ENCODE data around the gene TMEM200C.
A peak's percentile ranks its signal among the peaks of the same experiment; 100 is the strongest.

TMEM200C gene

DNA sequence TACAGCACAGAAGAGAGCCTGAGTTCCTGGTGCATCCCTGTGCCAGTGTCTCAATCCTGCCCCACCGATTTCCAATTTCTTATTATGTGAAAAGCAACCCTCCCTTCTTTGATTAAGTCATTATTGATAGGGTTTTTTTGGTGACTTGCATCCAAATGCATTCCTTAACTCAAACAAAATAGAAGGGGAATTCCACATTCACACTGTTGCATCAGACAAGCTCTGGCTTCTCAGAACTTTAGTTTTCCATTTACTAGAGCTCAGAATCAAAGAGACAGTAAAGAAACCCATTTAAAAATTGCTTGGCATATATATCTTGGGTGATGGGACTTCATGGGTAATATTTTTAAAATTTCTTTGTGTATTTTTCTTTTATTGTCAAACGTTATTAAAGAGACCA, 13.8 kb upstream of the TMEM200C start:
- no peaks in the 10 kb centered on the region for H3K4me1 Mint-ChIP-seq
- DNase-seq (ENCODE audit: low spot score in 2 of 2) = no peak

DNA sequence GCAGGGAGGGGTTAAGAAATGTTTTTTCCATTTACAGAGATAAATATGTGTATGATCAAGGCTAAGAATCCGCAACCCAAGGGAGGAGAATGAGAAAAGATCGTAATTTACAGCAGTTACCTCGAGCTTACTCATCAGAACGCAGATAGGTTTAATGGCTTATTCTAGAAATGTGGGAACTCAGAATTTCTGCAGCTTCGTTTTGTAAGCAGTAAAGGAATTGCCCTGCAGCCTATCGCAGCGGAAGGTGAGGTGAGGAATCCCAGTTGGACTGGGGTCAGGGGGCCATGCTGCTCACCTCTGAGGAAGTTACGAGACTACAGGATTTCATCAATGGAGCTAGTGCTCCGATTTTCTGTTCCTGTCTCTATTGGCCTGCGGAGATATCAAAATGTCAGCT, 8.1 kb upstream of the TMEM200C start:
- Mint-ChIP-seq H3K27ac (ENCODE audit: low read depth) (no peak overlapping the region), H3K4me1 (no peaks in the 10 kb centered on the region), H3K27me3 (peaks cover 37% of the 10 kb centered on the region), H3K9me3 (peaks cover 14% of the 10 kb centered on the region), H3K4me3 (no peak overlapping the region), H3K36me3 (ENCODE audit: insufficient read depth) (no peaks in the 10 kb centered on the region)
- ATAC-seq (replicated peaks; ENCODE audit: extremely low read depth, poor library complexity, severe bottlenecking) (no peak), DNase-seq (ENCODE audit: low spot score in 2 of 2) (no peak)

More for the DNA sequence above, 13.8 kb upstream of the TMEM200C start:
- Mint-ChIP-seq H3K9me3 (peaks cover 14% of the 10 kb centered on the region), H3K4me3 (no peak overlapping the region), H3K27me3 (peaks cover 13% of the 10 kb centered on the region), H3K36me3 (ENCODE audit: insufficient read depth) (no peaks in the 10 kb centered on the region), H3K27ac (ENCODE audit: low read depth) (no peak overlapping the region)
- ATAC-seq (replicated peaks; ENCODE audit: extremely low read depth, poor library complexity, severe bottlenecking) = no peak

DNA sequence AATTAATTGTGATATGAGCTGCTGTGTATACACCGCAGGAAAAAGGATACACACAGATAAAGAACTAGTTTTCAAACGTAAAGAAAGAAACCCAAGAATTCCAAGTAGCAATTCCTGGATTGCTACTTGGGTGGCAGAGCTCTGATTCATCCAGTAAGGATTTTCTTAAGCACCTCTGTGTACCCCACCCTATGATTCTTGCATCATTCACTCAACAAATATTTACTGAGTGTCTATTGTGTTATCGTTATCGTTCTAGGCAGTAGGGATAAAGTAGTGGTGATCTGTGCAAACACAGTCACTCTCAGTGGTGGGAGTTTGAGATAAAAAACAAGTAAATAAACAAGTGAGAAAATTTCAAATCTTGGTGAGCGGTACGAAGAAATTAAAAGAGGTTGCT, 4.9 kb upstream of the TMEM200C start:
- H3K36me3 Mint-ChIP-seq (ENCODE audit: insufficient read depth) = no peaks in the 10 kb centered on the region
- ATAC-seq (replicated peaks; ENCODE audit: extremely low read depth, poor library complexity, severe bottlenecking) (no peak), DNase-seq (ENCODE audit: low spot score in 2 of 2) (no peak)
- H3K4me3 Mint-ChIP-seq = no peak overlapping the region
- peaks cover 55% of the 10 kb centered on the region for H3K27me3 Mint-ChIP-seq
- H3K9me3 Mint-ChIP-seq = peaks cover 6% of the 10 kb centered on the region
- H3K27ac Mint-ChIP-seq (ENCODE audit: low read depth) = no peak overlapping the region
- no peaks in the 10 kb centered on the region for H3K4me1 Mint-ChIP-seq

DNA sequence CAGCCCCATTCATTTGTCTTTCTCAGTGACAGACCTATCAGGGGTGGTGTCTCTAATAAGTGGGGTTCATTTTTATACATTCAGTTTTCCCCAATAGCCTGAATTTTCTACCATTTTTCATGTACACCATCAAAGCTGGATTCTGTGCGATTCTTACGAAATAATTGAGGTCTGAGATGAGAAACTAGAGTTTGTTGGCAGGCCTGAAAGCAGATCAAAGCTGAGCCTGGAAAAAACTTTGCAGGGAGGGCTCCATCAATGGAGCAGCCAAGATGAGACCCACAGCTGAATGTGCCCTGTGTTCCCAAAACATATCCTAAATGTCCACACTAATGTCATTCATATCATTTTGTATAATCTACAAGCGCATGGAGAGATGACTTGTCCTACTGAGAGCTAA, 4.5 kb upstream of the TMEM200C start:
- H3K27me3 Mint-ChIP-seq = peaks cover 51% of the 10 kb centered on the region
- ATAC-seq (replicated peaks; ENCODE audit: extremely low read depth, poor library complexity, severe bottlenecking) (no peak), DNase-seq (ENCODE audit: low spot score in 2 of 2) (no peak)
- no peaks in the 10 kb centered on the region for H3K36me3 Mint-ChIP-seq (ENCODE audit: insufficient read depth)
- no peak overlapping the region for H3K4me3 Mint-ChIP-seq
- H3K9me3 Mint-ChIP-seq = peaks cover 4% of the 10 kb centered on the region
- H3K4me1 Mint-ChIP-seq = no peaks in the 10 kb centered on the region
- no peak overlapping the region for H3K27ac Mint-ChIP-seq (ENCODE audit: low read depth)

DNA sequence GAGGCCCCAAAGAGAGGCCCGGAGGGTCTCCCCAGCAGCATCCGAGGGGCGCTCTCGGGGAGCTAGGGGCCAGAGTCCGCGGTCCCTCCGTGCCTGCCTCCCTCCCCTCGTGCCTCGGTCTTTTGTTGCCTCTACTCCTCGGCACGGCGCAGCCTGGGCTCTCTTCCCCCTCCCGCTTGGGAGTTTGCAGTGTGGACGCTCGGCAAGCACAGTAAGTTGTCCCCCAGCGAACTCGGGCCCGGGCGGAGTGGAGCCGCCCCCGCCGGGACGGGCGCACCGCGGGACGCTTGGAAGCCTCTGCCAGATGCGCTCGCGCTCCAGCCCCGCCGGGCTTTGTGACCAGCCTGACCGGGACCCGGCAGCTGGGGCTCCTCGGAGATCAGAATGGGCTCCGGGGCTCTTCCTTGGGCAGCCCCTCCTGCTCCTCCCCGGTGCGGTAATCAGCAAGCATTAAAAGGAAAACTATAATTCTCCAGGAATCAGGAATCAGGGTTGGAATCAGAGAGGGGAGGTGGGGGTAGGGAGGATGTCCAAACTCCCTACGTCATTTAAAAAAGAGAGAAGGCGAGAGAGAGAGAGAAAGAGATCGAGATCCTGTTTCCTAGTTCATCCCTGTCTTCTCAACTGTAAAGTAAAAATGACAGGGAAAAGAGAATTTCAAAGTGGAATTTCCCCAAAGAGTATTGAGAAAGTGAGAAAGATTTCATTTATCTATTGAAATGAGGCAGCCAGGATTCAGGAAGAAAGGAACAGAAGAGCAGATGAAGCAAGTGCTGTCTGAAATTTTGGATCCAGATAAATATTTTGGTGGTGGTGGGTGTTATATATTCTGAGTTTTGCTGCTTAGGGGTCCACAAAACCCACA, 786 bp upstream of the TMEM200C start:
- no peaks in the 10 kb centered on the region for H3K4me1 Mint-ChIP-seq
- ATAC-seq (replicated peaks; ENCODE audit: extremely low read depth, poor library complexity, severe bottlenecking) = no peak
- H3K27me3 Mint-ChIP-seq = peaks cover 84% of the 10 kb centered on the region
- no peaks in the 10 kb centered on the region for H3K36me3 Mint-ChIP-seq (ENCODE audit: insufficient read depth)
- no peak for DNase-seq (ENCODE audit: low spot score in 2 of 2)
- H3K27ac Mint-ChIP-seq (ENCODE audit: low read depth) = no peak overlapping the region
- H3K4me3 Mint-ChIP-seq = no peak overlapping the region
- no peaks in the 10 kb centered on the region for H3K9me3 Mint-ChIP-seq

DNA sequence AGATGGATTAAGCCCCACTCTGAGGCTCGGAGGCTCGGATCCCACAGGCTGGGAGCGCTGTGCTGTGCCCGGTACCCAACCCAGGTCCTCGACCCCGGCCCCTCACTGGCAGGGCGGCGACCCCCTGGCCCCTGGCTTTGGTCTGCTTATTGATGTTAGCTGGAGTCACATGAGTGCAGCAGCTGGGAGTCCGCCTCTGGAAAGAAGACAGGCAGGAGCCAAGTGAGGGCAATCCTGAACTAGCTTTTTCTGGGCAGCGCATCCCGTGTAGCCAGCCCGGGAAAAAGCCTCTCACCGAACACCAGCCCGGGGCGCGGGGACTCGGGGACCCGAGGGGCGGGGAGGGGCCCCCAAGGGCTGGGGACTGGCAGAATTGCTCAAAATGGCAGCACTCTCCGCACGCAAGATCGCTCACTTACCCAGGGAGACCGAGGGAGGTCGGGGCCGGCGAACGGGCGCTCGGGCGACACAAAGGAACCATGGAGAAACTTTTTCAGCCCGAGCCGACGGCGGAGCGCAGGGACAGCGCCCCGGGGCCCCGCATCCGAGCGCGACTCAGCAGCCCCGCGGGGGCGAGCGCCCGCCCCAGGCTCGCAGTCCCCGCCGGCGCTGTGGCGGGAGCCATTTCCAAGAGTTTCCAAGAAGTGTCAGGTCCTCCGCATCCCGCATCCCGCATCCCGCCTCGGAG, 567 bp downstream of the TMEM200C start:
- H3K9me3 Mint-ChIP-seq = no peaks in the 10 kb centered on the region
- H3K4me3 Mint-ChIP-seq = peak overlapping the region; percentile 29
- DNase-seq (ENCODE audit: low spot score in 2 of 2) (no peak), ATAC-seq (replicated peaks; ENCODE audit: extremely low read depth, poor library complexity, severe bottlenecking) (no peak)
- H3K27me3 Mint-ChIP-seq = peaks cover 72% of the 10 kb centered on the region
- H3K4me1 Mint-ChIP-seq = no peaks in the 10 kb centered on the region
- no peaks in the 10 kb centered on the region for H3K36me3 Mint-ChIP-seq (ENCODE audit: insufficient read depth)
- H3K27ac Mint-ChIP-seq (ENCODE audit: low read depth) = no peak overlapping the region

DNA sequence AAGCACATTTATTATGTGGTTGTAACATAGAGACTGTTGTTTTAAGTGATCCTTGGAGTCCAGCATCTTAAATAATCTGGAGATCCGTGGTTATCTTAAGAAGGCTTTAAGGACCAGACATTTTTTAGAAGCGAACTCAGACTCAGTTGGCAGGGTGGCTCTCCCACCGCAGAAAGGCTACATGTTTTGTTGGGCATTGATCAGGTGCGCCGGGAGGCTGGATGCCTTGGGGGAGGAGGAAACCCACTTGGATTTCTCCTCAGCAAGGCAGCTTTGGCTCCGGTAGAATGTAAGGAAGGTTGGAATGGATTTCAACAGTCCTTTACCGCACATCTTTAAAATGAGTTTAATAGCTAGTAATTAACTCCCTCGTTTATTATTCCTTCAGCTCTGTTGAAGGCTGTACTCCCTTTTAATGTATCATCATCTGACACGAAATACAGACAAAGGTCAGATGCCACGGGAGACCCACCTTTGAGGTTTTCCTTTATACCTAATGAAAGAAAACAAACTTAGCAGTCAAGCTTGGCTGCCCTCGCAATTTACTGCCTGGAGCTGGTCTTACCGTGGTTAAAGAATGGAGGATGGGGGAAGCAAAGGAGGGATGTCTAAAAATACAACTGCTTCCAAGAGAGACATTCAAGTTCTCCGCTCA, 1.2 kb downstream of the TMEM200C start:
- Mint-ChIP-seq H3K4me3 (peak overlapping the region; percentile 29), H3K27ac (ENCODE audit: low read depth) (no peak overlapping the region), H3K27me3 (peaks cover 75% of the 10 kb centered on the region), H3K4me1 (no peaks in the 10 kb centered on the region), H3K36me3 (ENCODE audit: insufficient read depth) (no peaks in the 10 kb centered on the region), H3K9me3 (peaks cover 2% of the 10 kb centered on the region)
- no peak for ATAC-seq (replicated peaks; ENCODE audit: extremely low read depth, poor library complexity, severe bottlenecking)
- DNase-seq (ENCODE audit: low spot score in 2 of 2) = no peak

DNA sequence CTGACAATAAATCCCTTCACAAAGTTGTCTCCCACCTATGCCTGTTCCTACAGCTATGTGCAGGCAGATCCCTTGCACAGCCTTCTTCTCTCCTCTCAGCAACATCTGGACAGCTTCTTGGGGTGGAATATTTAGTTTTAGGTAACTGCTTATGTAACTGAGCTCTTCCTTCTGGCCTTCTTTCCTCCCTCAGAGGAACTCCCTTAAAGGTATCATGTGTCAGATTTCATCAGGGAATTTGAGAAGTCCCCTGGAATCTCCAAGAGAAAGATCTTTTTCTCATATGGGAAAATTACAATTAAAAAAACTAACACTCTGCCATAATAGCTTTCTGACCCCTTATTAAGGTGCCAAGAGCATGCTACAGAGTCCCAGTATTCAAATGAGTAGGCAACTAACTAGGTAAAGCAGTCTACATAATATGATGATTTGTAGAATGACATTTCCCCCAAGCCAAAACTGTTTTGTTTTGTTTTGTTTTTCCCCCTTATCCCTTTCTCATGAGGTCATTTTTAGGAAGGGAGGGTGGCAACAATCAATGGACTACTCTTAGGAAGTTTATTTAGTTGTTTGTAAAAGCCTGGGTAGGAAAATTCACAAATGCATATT, 2.4 kb downstream of the TMEM200C start:
- H3K4me1 Mint-ChIP-seq = no peaks in the 10 kb centered on the region
- ATAC-seq (replicated peaks; ENCODE audit: extremely low read depth, poor library complexity, severe bottlenecking) = no peak
- H3K4me3 Mint-ChIP-seq = no peak overlapping the region
- H3K36me3 Mint-ChIP-seq (ENCODE audit: insufficient read depth) = no peaks in the 10 kb centered on the region
- peaks cover 5% of the 10 kb centered on the region for H3K9me3 Mint-ChIP-seq
- no peak overlapping the region for H3K27ac Mint-ChIP-seq (ENCODE audit: low read depth)
- H3K27me3 Mint-ChIP-seq = peaks cover 73% of the 10 kb centered on the region
- no peak for DNase-seq (ENCODE audit: low spot score in 2 of 2)

DNA sequence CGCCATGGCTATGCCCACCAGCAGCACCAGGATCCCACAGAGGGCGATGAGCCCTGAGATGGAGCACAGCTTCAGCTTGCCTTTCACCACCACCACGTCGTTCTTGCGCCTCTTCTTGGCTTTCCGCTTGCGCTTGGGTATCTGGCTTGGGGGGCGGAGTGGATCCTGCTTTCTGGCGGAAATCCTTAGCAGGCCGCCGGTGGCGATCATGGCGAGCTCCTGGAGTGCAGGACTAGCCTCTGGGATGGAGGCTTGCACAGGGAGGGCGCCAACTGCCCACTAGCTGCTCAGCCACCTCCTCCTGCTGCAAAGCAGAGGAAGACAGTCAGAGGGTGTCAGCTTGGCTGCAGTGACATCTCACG, 3.5 kb downstream of the TMEM200C start:
- Mint-ChIP-seq H3K27ac (ENCODE audit: low read depth) (no peak overlapping the region), H3K4me1 (no peaks in the 10 kb centered on the region), H3K9me3 (peaks cover 5% of the 10 kb centered on the region), H3K36me3 (ENCODE audit: insufficient read depth) (no peaks in the 10 kb centered on the region), H3K27me3 (peaks cover 62% of the 10 kb centered on the region), H3K4me3 (no peak overlapping the region)
- ATAC-seq (replicated peaks; ENCODE audit: extremely low read depth, poor library complexity, severe bottlenecking) = no peak
- DNase-seq (ENCODE audit: low spot score in 2 of 2) = no peak

DNA sequence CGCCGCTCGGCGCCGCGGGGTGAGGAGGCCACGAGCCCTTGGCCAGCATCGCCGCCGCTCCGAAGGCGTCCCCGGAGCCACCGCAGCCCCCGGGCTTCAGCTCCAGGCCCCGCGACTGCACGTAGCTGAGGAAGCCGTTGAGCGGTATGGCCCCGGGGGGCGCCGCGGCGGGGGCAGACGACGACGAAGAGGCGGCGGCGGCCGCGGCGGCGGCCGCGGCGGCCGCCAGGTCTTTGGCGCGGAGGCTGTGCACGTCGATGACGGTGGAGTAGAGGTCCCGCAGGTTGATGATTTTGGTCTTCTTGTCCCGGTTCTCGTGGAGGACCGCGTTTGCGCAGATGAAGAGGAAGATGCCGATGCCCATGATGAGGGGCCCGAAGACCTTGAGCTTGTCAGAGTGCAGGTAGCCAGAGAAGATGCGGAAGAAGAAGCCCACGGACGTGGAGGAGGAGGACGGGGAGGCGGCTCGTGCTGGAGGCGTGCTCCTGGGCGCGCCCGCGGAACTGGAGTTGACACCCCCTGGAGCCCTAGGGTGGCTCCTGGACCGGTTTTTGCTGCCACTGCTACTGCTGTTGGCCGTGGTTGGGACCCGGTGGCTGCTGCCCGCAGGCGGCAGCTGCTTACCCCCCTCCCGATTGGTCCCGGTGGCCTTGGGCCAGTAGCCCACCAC, 4.0 kb downstream of the TMEM200C start:
- Mint-ChIP-seq H3K36me3 (ENCODE audit: insufficient read depth) (no peaks in the 10 kb centered on the region), H3K4me3 (no peak overlapping the region), H3K27me3 (peaks cover 56% of the 10 kb centered on the region), H3K27ac (ENCODE audit: low read depth) (no peak overlapping the region), H3K9me3 (peaks cover 5% of the 10 kb centered on the region), H3K4me1 (no peaks in the 10 kb centered on the region)
- no peak for DNase-seq (ENCODE audit: low spot score in 2 of 2)
- ATAC-seq (replicated peaks; ENCODE audit: extremely low read depth, poor library complexity, severe bottlenecking) = no peak

DNA sequence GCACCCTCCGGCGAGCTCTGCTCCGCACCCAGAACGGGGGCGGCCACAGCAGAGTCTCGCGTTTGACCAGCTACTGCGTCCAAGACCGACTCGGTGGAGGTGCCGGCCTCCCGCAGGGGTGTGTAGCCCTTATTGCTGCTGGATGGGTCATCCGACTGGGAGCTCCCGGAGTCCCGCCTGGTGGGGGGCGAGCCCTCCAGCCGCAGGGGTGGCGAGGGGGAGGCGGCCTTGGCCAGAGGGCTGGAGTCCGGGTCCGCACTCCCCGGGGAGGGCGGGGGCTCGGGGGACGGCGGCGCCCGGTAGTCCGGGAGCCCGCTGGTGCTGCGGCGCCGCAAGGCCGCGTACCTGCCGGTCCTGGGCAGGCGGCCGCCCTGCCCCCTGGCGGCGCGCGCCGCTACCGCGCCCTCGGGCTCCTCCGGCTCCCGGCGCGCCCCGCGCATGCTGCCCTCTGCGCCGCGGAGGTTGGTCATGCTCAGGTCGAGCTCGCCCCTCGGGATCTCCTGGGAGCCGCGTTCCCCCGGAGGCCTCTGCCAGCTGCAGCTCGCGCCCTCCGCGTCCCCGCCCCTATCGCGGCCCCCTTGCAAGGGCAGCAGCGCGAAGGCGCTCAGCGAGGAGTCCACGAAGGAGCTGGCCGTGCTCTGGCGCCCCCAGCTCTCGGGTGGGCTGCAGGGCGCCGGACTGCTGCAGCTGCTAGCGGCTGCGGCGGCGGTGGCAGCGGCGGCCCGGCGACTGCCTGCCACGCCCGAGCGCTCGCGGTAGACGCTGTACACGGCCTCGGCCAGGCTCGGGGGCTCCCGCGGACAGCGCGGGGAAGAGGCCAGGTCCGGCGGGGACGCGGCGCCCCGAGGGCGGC, 4.8 kb downstream of the TMEM200C start:
- peaks cover 5% of the 10 kb centered on the region for H3K9me3 Mint-ChIP-seq
- no peaks in the 10 kb centered on the region for H3K36me3 Mint-ChIP-seq (ENCODE audit: insufficient read depth)
- H3K4me3 Mint-ChIP-seq = no peak overlapping the region
- DNase-seq (ENCODE audit: low spot score in 2 of 2) (no peak), ATAC-seq (replicated peaks; ENCODE audit: extremely low read depth, poor library complexity, severe bottlenecking) (peak; percentile 36)
- no peaks in the 10 kb centered on the region for H3K4me1 Mint-ChIP-seq
- peaks cover 50% of the 10 kb centered on the region for H3K27me3 Mint-ChIP-seq
- no peak overlapping the region for H3K27ac Mint-ChIP-seq (ENCODE audit: low read depth)
